Astrocyte (in vitro differentiated cells and primary cell): ENCODE measurements around the gene WIPF2.

ENCODE experiments used
- EZH2 ChIP-seq: IDR thresholded peaks from 2 replicates; pipeline ENCODE4 v1.6.1; 2012; ENCODE audit warnings: mild to moderate bottlenecking, low read length, inconsistent platforms; ENCODE audit not compliant: insufficient read depth
- TF ChIP-seq, protein P1 (sequence below): IDR thresholded peaks from 2 replicates; pipeline ENCODE4 v1.5.1; 2011; ENCODE audit warnings: low read depth, mild to moderate bottlenecking, inconsistent platforms, low read length, moderate library complexity; ENCODE audit not compliant: insufficient read depth

DNA sequence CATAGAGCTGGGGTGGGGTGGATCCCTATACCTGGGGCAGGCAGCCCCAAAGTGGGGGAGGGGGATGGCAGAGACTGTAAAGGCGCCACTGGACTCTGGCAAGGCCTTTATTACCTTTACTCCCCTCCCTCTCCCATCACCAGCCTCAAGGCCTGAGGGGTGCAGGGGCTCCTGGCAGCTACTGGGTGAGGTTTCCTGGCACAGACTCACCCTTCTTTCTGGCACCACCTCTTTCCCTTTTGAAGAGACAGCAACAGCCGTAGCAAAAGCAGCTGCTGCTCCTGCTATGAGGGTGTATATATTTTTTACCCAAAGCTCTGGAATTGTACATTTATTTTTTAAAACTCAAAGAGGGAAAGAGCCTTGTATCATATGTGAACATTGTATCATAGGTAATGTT lies 24.3 kb upstream of the WIPF2 start:
- TF ChIP-seq, protein P1, sequence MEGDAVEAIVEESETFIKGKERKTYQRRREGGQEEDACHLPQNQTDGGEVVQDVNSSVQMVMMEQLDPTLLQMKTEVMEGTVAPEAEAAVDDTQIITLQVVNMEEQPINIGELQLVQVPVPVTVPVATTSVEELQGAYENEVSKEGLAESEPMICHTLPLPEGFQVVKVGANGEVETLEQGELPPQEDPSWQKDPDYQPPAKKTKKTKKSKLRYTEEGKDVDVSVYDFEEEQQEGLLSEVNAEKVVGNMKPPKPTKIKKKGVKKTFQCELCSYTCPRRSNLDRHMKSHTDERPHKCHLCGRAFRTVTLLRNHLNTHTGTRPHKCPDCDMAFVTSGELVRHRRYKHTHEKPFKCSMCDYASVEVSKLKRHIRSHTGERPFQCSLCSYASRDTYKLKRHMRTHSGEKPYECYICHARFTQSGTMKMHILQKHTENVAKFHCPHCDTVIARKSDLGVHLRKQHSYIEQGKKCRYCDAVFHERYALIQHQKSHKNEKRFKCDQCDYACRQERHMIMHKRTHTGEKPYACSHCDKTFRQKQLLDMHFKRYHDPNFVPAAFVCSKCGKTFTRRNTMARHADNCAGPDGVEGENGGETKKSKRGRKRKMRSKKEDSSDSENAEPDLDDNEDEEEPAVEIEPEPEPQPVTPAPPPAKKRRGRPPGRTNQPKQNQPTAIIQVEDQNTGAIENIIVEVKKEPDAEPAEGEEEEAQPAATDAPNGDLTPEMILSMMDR: no peak
- no peak for TF ChIP-seq EZH2
